HepG2 (cell line): Measurements from ENCODE around the gene USP20. TPM values are rescaled to one million over a fixed set of nuclear protein-coding genes. Genes with fewer than 3 reads are reported as not detected.

Experiments
- ATAC-seq: fragments of 200-7000 bp; cut with Tn5 transposase; 3 replicates; pipeline ENCODE4 v1.9.1; 2020; ENCODE audit warnings: mild to moderate bottlenecking, moderate library complexity
- BruUV-seq: library from RNA; stranded (reverse); fragments of 400-500 nt; replicated peaks from 2 replicates; lab custom pipeline; 2021; lab: Mats Ljungman, UMichigan
- CTCF ChIA-PET: fragments of 300-600 bp; formaldehyde crosslinking; extraction: SDS; loops from one replicate; lab custom pipeline; 2021; ENCODE audit warnings: low total read pairs, inconsistent platforms, low intra/inter-chr PET ratio; lab: Yijun Ruan, JAX
- POLR2A ChIA-PET: fragments of 350-600 bp; sonication (Branson Sonifier 250); formaldehyde crosslinking; loops from one replicate; lab custom pipeline; 2020; ENCODE audit warnings: antibody characterized with exemption, inconsistent platforms; lab: Yijun Ruan, JAX
- DNase-seq: peaks from one replicate; pipeline ENCODE4 v3.0.0-alpha.2; 2015; ENCODE audit warnings: low spot score
- FAIRE-seq: peaks from 3 replicates; lab custom pipeline; 2011; peaks lifted over from hg19 to GRCh38; lab: Jason Lieb, UNC
- H2AFZ ChIP-seq: one replicate; pipeline ENCODE4 v1.6.1; 2011; ENCODE audit warnings: low read length, inconsistent platforms
- H3K27ac ChIP-seq: fragments of 300-600 bp; 3 replicates; pipeline ENCODE4 v1.8.0; 2011; ENCODE audit warnings: mixed run types, mild to moderate bottlenecking, mixed read lengths, low read length, inconsistent platforms; ENCODE audit not compliant: insufficient read depth; ENCODE audit errors: extremely low read length
- H3K27me3 ChIP-seq, 2 experiments: fragments of 200-600 bp in 1 of 2; 2 replicates in 1 of 2; 3 replicates in 1 of 2; pipeline versions ENCODE4 v1.6.0 to v1.8.0; 2011; ENCODE audit warnings: low read length in 2 of 2, mild to moderate bottlenecking in 2 of 2, moderate library complexity in 2 of 2, inconsistent platforms in 1 of 2; ENCODE audit not compliant: insufficient read depth in 2 of 2, control insufficient read depth in 1 of 2
- H3K36me3 ChIP-seq, 2 experiments: fragments of 200-600 bp in 1 of 2; replicated peaks in 1 of 2; 2 replicates in 1 of 2; 3 replicates in 1 of 2; pipeline versions ENCODE4 v1.5.1 to v1.8.0; 2011; ENCODE audit warnings: low read length in 2 of 2, inconsistent platforms in 1 of 2; ENCODE audit not compliant: insufficient read depth in 2 of 2, control insufficient read depth in 1 of 2
- H3K4me1 ChIP-seq: 2 replicates; pipeline ENCODE4 v1.5.1; 2012; ENCODE audit warnings: low read length, inconsistent platforms; ENCODE audit not compliant: insufficient read depth
- H3K4me2 ChIP-seq: 2 replicates; pipeline ENCODE4 v1.6.0; 2011; ENCODE audit warnings: low read depth, low read length, inconsistent platforms
- H3K4me3 ChIP-seq, 3 experiments: fragments of 200-600 bp in 1 of 3; sonication (generic), shearing (Covaris generic) in 1 of 3; replicated peaks in 1 of 3; 2 replicates each; pipeline ENCODE4 v1.5.1; 2011 to 2016; ENCODE audit warnings: low read length in 3 of 3, inconsistent platforms in 2 of 3, low read depth in 2 of 3, mild to moderate bottlenecking in 2 of 3, control low read depth in 1 of 3, mixed read lengths in 1 of 3; ENCODE audit not compliant: insufficient read depth in 1 of 3
- H3K79me2 ChIP-seq: one replicate; pipeline ENCODE4 v1.6.1; 2011; ENCODE audit warnings: low read length, inconsistent platforms; ENCODE audit not compliant: insufficient read depth
- H3K9ac ChIP-seq: 2 replicates; pipeline ENCODE4 v1.6.0; 2011; ENCODE audit warnings: mild to moderate bottlenecking, low read depth, low read length, inconsistent platforms; ENCODE audit not compliant: insufficient read depth
- H3K9me3 ChIP-seq: 2 replicates; pipeline ENCODE4 v1.5.1; 2012; ENCODE audit warnings: mild to moderate bottlenecking, low read length
- H4K20me1 ChIP-seq: 2 replicates; pipeline ENCODE4 v1.6.0; 2011; ENCODE audit warnings: inconsistent platforms, mild to moderate bottlenecking, low read length, moderate library complexity; ENCODE audit not compliant: insufficient read depth
- DMTF1 ChIP-seq: sonication (generic); formaldehyde crosslinking; IDR thresholded peaks from 2 replicates; pipeline ENCODE4 v1.4.0; 2020; ENCODE audit warnings: mild to moderate bottlenecking, missing genetic modification reagents
- FOXA3 ChIP-seq: IDR thresholded peaks from 2 replicates; pipeline ENCODE4 v1.6.1; 2016; ENCODE audit warnings: missing genetic modification reagents, missing compliant biosample characterization
- GPN1 ChIP-seq: sonication (generic); formaldehyde crosslinking; IDR thresholded peaks from 2 replicates; pipeline ENCODE4 v1.5.1; 2020; ENCODE audit warnings: missing genetic modification reagents, borderline replicate concordance
- HIVEP1 ChIP-seq: sonication (generic); formaldehyde crosslinking; IDR thresholded peaks from 2 replicates; pipeline ENCODE4 v1.4.0; 2020; ENCODE audit warnings: mild to moderate bottlenecking, missing genetic modification reagents
- KLF12 ChIP-seq: sonication (generic); formaldehyde crosslinking; IDR thresholded peaks from 2 replicates; pipeline ENCODE4 v1.4.0; 2020; ENCODE audit warnings: missing genetic modification reagents, borderline replicate concordance
- TARDBP ChIP-seq: sonication (generic); formaldehyde crosslinking; IDR thresholded peaks from 2 replicates; pipeline ENCODE4 v1.8.0; 2022; ENCODE audit warnings: mild to moderate bottlenecking, missing genetic modification reagents
- ZBTB21 ChIP-seq: sonication (generic); formaldehyde crosslinking; IDR thresholded peaks from 2 replicates; pipeline ENCODE4 v1.4.0; 2020; ENCODE audit warnings: missing genetic modification reagents
- ZNF101 ChIP-seq: sonication (generic); formaldehyde crosslinking; IDR thresholded peaks from 2 replicates; pipeline ENCODE4 v1.4.0; 2020; ENCODE audit warnings: mild to moderate bottlenecking, low read depth, missing genetic modification reagents, borderline replicate concordance
- ZNF333 ChIP-seq: sonication (generic); formaldehyde crosslinking; IDR thresholded peaks from 2 replicates; pipeline ENCODE4 v1.4.0; 2020; ENCODE audit warnings: mild to moderate bottlenecking, missing genetic modification reagents, borderline replicate concordance
- ZNF343 ChIP-seq: sonication (generic); formaldehyde crosslinking; IDR thresholded peaks from 2 replicates; pipeline ENCODE4 v1.4.0; 2020; ENCODE audit warnings: mild to moderate bottlenecking, missing genetic modification reagents
- ZSCAN22 ChIP-seq: sonication (generic); formaldehyde crosslinking; IDR thresholded peaks from 2 replicates; pipeline ENCODE4 v1.4.0; 2020; ENCODE audit warnings: mild to moderate bottlenecking, missing genetic modification reagents
- WGBS: methylation state at CpG from one replicate; pipeline ENCODE4 v1.1.6; 2017; ENCODE audit warnings: low lambda C conversion rate; 5-methylcytosine and 5-hydroxymethylcytosine counted together
- in situ Hi-C: cut with HindIII; loops from 2 replicates; pipeline ENCODE4 v1.10.0; 2017; ENCODE audit warnings: low pct_unique_long_range_greater_than_20kb; ENCODE audit not compliant: extremely low pct_ligation_motif_present
- intact Hi-C: fragments of 100-400 bp; cut with micrococcal nuclease; formaldehyde crosslinking; loops from one replicate; pipeline ENCODE4 v1.10.0; 2022; ENCODE audit not compliant: unreplicated experiment
- polyA plus RNA-seq, 8 experiments: library from polyadenylated mRNA; depleted of rRNA in 3 of 8; stranded (reverse) in 7 of 8; unstranded in 1 of 8; fragments of >200 nt; fragmentation: Illumina TruSeq in 4 of 8; extraction: Trizol in 4 of 8; gene quantifications; 2 replicates each; pipeline versions ENCODE4 v1.2.1 to v1.2.3, GENCODE V29; 2011 to 2016; ENCODE audit warnings: low read depth in 4 of 8, missing spikeins in 1 of 8, mixed read lengths in 1 of 8; ENCODE audit not compliant: insufficient read depth in 1 of 8
- total RNA-seq, 5 experiments: library from RNA; depleted of rRNA; stranded (reverse); fragments of >200 nt; fragmentation: Illumina TruSeq; extraction: Trizol; gene quantifications; 2 replicates each; pipeline ENCODE4 v1.2.3, GENCODE V29; 2016; ENCODE audit warnings: low read depth in 1 of 5

USP20 gene
- total and polyA plus RNA-seq, 2 of the 13 experiments (the other 11 are each of a cell fraction or from before 2014, with no cell fraction given) = 4.4 to 5.9 TPM

DNA sequence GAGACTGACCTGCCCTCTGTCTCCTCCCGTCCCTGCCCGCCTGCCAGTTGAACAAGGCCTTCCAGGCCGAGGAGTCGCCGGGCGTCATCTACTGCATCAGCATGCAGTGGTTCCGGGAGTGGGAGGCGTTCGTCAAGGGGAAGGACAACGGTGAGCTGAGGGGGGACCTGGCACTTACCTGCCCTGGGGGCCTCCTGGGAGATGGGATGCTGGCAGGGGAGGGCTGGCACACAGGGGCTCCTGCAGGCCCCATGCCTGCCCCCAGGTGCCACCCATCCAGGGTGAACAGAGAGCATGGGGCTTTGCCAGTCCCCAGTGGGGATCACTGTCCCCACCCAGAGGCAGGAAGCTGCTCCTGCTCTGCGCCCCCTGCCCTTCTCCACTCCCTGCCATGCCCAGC lies 43.0 kb downstream of the USP20 start:
- CTCF ChIA-PET = no interaction called here

DNA sequence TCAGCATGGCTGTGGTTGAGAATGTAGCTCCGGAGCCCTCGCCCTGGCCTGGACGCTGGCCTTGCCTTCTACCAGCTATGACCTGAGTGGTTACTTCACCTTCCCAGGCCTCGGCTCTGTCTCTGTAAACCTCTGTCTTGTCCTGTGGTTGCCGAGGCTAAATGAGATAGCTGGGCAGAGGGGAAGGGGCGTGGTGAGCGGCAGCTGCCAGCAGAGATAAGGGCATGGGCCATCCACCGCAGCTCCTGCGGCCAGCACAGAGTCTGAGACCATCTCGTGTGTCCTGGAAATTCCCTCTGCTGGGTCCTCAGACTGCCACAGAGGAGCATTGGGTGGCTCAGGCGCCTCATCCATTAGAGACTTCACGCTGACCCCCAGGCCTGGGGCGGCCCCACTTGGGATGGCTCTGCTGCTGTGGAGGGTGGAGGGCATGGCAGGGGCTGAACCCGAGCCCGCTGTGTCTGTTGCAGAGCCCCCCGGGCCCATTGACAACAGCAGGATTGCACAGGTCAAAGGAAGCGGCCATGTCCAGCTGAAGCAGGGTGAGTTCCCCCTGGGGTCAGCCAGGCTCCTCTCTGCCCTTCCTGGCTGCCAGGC lies 43.9 kb downstream of the USP20 start:
- no peaks in the 10 kb centered on the region for H3K27me3 ChIP-seq
- ATAC-seq (no peak), DNase-seq (no peak), FAIRE-seq (no peak)
- in situ Hi-C loops = no loop called here
- peaks cover 7% of the 10 kb centered on the region for H3K4me1 ChIP-seq
- ChIA-PET CTCF (no interaction called here), POLR2A (no interaction called here)
- no peaks in the 10 kb centered on the region for H3K9me3 ChIP-seq
- no peaks in the 10 kb centered on the region for H4K20me1 ChIP-seq
- intact Hi-C loops = no loop called here
- BruUV-seq = no TSS peak
- H2AFZ ChIP-seq = no peak overlapping the region
- H3K79me2 ChIP-seq = no peaks in the 10 kb centered on the region
- no peak overlapping the region for H3K4me2 ChIP-seq
- 94% methylated on average over 10 of the region's 17 CpGs for WGBS
- H3K27ac ChIP-seq = no peak overlapping the region
- peaks cover 0 to 3% of the 10 kb centered on the region in 2 experiments; a peak in 1 of 5 replicates for H3K36me3 ChIP-seq
- no peak overlapping the region for H3K9ac ChIP-seq
- H3K4me3 ChIP-seq = no peak overlapping the region
- no peak for TF ChIP-seq GPN1
- TF ChIP-seq ZNF333 = no peak
- no peak for TF ChIP-seq FOXA3 (CRISPR knock-in tag)
- no peak for TF ChIP-seq ZNF101 (CRISPR knock-in tag)
- TF ChIP-seq ZSCAN22 (CRISPR knock-in tag) = no peak
- TF ChIP-seq ZBTB21 = no peak
- TF ChIP-seq DMTF1 (CRISPR knock-in tag) = no peak
- no peak for TF ChIP-seq HIVEP1 (CRISPR knock-in tag)

More for the DNA sequence above, 43.0 kb downstream of the USP20 start:
- Histone ChIP-seq H3K79me2 (no peaks in the 10 kb centered on the region), H3K4me2 (no peak overlapping the region), H3K27me3 (no peaks in the 10 kb centered on the region), H3K36me3 (peaks cover 0 to 3% of the 10 kb centered on the region in 2 experiments; a peak in 1 of 5 replicates), H3K27ac (no peak overlapping the region), H4K20me1 (no peaks in the 10 kb centered on the region), H3K4me1 (no peaks in the 10 kb centered on the region), H3K9ac (no peak overlapping the region), H3K4me3 (no peak overlapping the region), H3K9me3 (no peaks in the 10 kb centered on the region), H2AFZ (no peak overlapping the region)
- no peak for ATAC-seq
- no peak for DNase-seq
- no peak for FAIRE-seq
- intact Hi-C loops (no loop called here), in situ Hi-C loops (no loop called here)
- WGBS = 100% methylated on average over 5 of the region's 11 CpGs
- POLR2A ChIA-PET = no interaction called here
- TF ChIP-seq TARDBP (CRISPR knock-in tag) = no peak
- no peak for TF ChIP-seq KLF12
- TF ChIP-seq ZNF343 (CRISPR knock-in tag) = no peak
- no TSS peak for BruUV-seq
